ENCODE data around the gene JADE2. TPM values are rescaled to one million over a fixed set of nuclear protein-coding genes. Genes with fewer than 3 reads are reported as not detected.
"Not testable (repeated sequence)": the region's sequence is repeated elsewhere in the genome, so short reads cannot be mapped to it uniquely, and the experiment has no call there.

The JADE2 gene
- total RNA-seq, 2 experiments from 2014 or later = 120 to 124 TPM

DNA sequence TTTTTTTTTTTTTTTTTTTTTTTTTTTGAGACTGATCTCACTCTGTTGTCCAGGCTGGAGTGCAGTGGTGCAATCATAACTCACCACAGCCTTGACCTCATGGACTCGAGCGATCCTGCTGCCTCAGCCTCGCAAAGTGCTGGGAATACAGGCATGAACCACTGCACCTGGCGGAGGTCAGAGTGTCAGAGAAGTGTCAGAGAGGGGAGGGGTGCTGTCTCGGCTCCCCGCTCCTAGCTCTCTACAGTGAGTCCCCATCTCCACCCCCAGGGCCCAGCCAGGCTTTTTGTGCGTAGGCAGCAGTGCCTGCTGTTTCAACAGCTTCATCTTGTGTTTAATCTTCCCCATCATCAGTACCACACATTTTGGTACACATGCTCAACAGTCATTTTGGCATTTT is 68.9 kb downstream of the JADE2 start:
- no peak overlapping the region for H3K27ac Mint-ChIP-seq

DNA sequence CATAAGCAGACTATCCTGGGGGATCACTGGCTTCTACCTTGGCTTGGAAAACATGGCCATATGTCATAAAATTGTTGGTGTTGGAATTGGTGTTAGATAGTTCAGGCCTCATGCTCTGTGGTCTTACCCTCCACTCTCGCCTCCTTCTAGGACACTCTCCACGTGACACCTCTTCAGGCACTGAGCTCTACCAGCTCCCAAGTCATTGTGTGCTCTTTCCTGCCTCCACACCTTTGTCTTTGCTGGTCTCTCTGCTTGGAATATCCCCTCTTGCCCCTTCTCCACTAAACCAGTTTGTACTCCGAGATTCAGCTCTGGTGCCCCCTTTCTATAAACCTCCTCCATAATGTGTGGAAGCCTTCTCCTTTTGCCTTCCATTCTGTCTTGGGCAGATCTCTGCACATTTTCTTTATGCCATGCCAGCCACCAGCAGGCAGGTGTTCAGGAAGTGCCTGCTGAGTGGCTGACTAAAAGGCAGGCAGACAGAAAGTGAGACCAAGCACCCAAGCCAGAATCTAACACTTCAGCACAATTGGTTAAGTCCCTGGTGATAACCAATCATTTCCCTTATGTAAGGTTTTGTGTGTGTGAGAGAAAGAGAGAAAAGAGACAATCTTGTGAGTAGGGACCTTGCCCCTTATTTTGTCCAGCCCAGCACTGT is 69.5 kb downstream of the JADE2 start:
- TF ChIP-seq, protein P1, sequence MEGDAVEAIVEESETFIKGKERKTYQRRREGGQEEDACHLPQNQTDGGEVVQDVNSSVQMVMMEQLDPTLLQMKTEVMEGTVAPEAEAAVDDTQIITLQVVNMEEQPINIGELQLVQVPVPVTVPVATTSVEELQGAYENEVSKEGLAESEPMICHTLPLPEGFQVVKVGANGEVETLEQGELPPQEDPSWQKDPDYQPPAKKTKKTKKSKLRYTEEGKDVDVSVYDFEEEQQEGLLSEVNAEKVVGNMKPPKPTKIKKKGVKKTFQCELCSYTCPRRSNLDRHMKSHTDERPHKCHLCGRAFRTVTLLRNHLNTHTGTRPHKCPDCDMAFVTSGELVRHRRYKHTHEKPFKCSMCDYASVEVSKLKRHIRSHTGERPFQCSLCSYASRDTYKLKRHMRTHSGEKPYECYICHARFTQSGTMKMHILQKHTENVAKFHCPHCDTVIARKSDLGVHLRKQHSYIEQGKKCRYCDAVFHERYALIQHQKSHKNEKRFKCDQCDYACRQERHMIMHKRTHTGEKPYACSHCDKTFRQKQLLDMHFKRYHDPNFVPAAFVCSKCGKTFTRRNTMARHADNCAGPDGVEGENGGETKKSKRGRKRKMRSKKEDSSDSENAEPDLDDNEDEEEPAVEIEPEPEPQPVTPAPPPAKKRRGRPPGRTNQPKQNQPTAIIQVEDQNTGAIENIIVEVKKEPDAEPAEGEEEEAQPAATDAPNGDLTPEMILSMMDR (IDR thresholded peaks at IDR 0.05) = no peak
- intact Hi-C loops (cut with DNase I, micrococcal nuclease) = no loop called here
- H3K27me3 ChIP-seq (ENCODE audit: control insufficient read depth in 1 of 2, insufficient read depth in 2 of 2, low read length in 2 of 2) = no peaks in the 10 kb centered on the region
- H3K36me3 Mint-ChIP-seq (ENCODE audit: low read depth) = no peaks in the 10 kb centered on the region
- ChIA-PET POLR2A (no interaction called here), CTCF (interaction anchor here (0.6 to 3.8 kb wide), 2 partner anchors 8 to 309 kb away, joined by 3 to 20 read pairs; no protein-coding TSS in a partner anchor)
- H3K27me3 Mint-ChIP-seq = no peaks in the 10 kb centered on the region
- ATAC-seq (ENCODE audit: poor library complexity) (no peak), DNase-seq (no peak)
- H3K4me3 ChIP-seq (ENCODE audit: low read length) = no peak overlapping the region
- no peaks in the 10 kb centered on the region for H3K36me3 ChIP-seq (ENCODE audit: insufficient read depth, low read length)
- H3K9me3 Mint-ChIP-seq = no peaks in the 10 kb centered on the region
- no peaks in the 10 kb centered on the region for H3K4me1 Mint-ChIP-seq (ENCODE audit: low read depth)
- H3K27ac Mint-ChIP-seq = no peak overlapping the region
- H3K4me3 Mint-ChIP-seq = no peak overlapping the region
- H3K4me1 ChIP-seq (ENCODE audit: insufficient read depth, low read length) = no peaks in the 10 kb centered on the region
- no peaks in the 10 kb centered on the region for H3K9me3 ChIP-seq (ENCODE audit: control insufficient read depth in 1 of 2, insufficient read depth in 1 of 2, low read length in 2 of 2)
- no peak overlapping the region for H3K27ac ChIP-seq (ENCODE audit: low read depth in 1 of 2, low read length in 2 of 2)

More for the DNA sequence above, 68.9 kb downstream of the JADE2 start:
- Mint-ChIP-seq H3K4me1 (ENCODE audit: low read depth) (no peaks in the 10 kb centered on the region), H3K27me3 (no peaks in the 10 kb centered on the region), H3K4me3 (no peak overlapping the region), H3K36me3 (ENCODE audit: low read depth) (no peaks in the 10 kb centered on the region), H3K9me3 (no peaks in the 10 kb centered on the region)
- H3K9me3 ChIP-seq (ENCODE audit: control insufficient read depth in 1 of 2, insufficient read depth in 1 of 2, low read length in 2 of 2) = no peaks in the 10 kb centered on the region
- POLR2A ChIA-PET = no interaction called here
- H3K27ac ChIP-seq (ENCODE audit: low read depth in 1 of 2, low read length in 2 of 2) = no peak overlapping the region
- H3K27me3 ChIP-seq (ENCODE audit: control insufficient read depth in 1 of 2, insufficient read depth in 2 of 2, low read length in 2 of 2) = no peaks in the 10 kb centered on the region
- CTCF ChIA-PET = no interaction called here
- H3K4me3 ChIP-seq (ENCODE audit: low read length) = no peak overlapping the region
- intact Hi-C loops (cut with DNase I, micrococcal nuclease) = no loop called here
- no peak for DNase-seq
- TF ChIP-seq, protein P1 (IDR thresholded peaks at IDR 0.05) = no peak
- ATAC-seq (ENCODE audit: poor library complexity) = no peak
- H3K4me1 ChIP-seq (ENCODE audit: insufficient read depth, low read length) = no peaks in the 10 kb centered on the region
- H3K36me3 ChIP-seq (ENCODE audit: insufficient read depth, low read length) = no peaks in the 10 kb centered on the region

DNA sequence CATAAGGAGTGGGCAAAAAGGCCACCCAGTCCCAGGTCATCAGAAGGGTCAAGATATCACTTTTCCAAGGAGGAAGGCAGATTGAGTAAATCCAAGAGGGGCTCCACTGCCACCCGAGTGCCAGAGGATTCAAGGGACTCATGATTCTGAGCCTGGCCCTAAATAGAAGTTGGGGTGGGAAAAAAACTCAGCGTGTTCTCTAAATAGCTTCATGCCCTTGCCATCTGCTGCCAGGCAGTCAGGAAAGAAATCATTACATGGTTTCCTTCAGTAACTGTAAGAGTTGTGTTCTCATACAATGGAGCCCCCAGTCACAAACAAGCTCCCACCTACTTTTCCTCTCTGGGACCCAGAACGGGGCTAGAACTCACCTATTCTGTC is 70.0 kb downstream of the JADE2 start:
- TF ChIP-seq, protein P1 (IDR thresholded peaks at IDR 0.05) = no peak
- no peaks in the 10 kb centered on the region for H3K9me3 ChIP-seq (ENCODE audit: control insufficient read depth in 1 of 2, insufficient read depth in 1 of 2, low read length in 2 of 2)
- H3K4me3 ChIP-seq (ENCODE audit: low read length) = no peak overlapping the region
- H3K27me3 Mint-ChIP-seq = no peaks in the 10 kb centered on the region
- H3K27me3 ChIP-seq (ENCODE audit: control insufficient read depth in 1 of 2, insufficient read depth in 2 of 2, low read length in 2 of 2) = no peaks in the 10 kb centered on the region
- no peak overlapping the region for H3K4me3 Mint-ChIP-seq
- H3K36me3 ChIP-seq (ENCODE audit: insufficient read depth, low read length) = no peaks in the 10 kb centered on the region
- no peak for DNase-seq
- H3K9me3 Mint-ChIP-seq = no peaks in the 10 kb centered on the region
- intact Hi-C loops (cut with DNase I, micrococcal nuclease) = no loop called here
- ChIA-PET POLR2A (no interaction called here), CTCF (interaction anchor here (0.6 to 3.8 kb wide), 2 partner anchors 8 to 308 kb away, joined by 3 to 20 read pairs; no protein-coding TSS in a partner anchor)
- H3K27ac ChIP-seq (ENCODE audit: low read depth in 1 of 2, low read length in 2 of 2) = no peak overlapping the region
- H3K27ac Mint-ChIP-seq = no peak overlapping the region
- no peak for ATAC-seq (ENCODE audit: poor library complexity)
- H3K4me1 ChIP-seq (ENCODE audit: insufficient read depth, low read length) = no peaks in the 10 kb centered on the region
- no peaks in the 10 kb centered on the region for H3K4me1 Mint-ChIP-seq (ENCODE audit: low read depth)
- H3K36me3 Mint-ChIP-seq (ENCODE audit: low read depth) = no peaks in the 10 kb centered on the region

DNA sequence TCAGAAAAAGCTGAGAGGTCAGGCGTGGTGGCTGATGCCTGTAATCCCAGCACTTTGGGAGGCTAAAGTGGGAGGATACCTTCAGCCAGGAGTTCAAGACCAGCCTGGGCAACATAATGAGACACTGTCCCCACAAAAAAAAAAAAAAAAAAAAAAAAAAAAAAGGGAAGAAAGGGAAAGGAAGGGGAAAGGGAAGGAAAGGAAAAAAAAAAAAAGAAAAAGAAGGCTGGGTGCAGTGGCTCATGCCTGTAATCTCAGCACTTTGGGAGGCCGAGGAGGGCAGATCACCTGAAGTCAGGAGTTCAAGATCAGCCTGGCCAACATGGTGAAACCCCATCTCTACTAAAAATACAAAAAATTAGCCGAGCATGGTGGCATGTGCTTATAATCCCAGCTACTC is 74.3 kb downstream of the JADE2 start:
- DNase-seq; H3K27me3 Mint-ChIP-seq; H3K9me3 ChIP-seq (ENCODE audit: control insufficient read depth in 1 of 2, insufficient read depth in 1 of 2, low read length in 2 of 2); H3K27me3 ChIP-seq (ENCODE audit: control insufficient read depth in 1 of 2, insufficient read depth in 2 of 2, low read length in 2 of 2); ATAC-seq (ENCODE audit: poor library complexity); intact Hi-C loops (cut with DNase I, micrococcal nuclease); H3K27ac ChIP-seq (ENCODE audit: low read depth in 1 of 2, low read length in 2 of 2); H3K4me3 ChIP-seq (ENCODE audit: low read length); H3K9me3 Mint-ChIP-seq; H3K27ac Mint-ChIP-seq; H3K4me3 Mint-ChIP-seq; POLR2A ChIA-PET; H3K4me1 Mint-ChIP-seq (ENCODE audit: low read depth); H3K4me1 ChIP-seq (ENCODE audit: insufficient read depth, low read length): not testable (repeated sequence)
- CTCF ChIA-PET = interaction anchor here (0.6 to 1.2 kb wide), 2 partner anchors 12 to 133 kb away, joined by 3 read pairs; no protein-coding TSS in a partner anchor
- peaks cover 15% of the 10 kb centered on the region for H3K36me3 ChIP-seq (ENCODE audit: insufficient read depth, low read length)
- H3K36me3 Mint-ChIP-seq (ENCODE audit: low read depth) = peaks cover 23% of the 10 kb centered on the region
